ENCODE data around the gene ALG12. TPM values are rescaled to one million over a fixed set of nuclear protein-coding genes. Genes with fewer than 3 reads are reported as not detected.

ALG12 gene
- total RNA-seq, 1 experiment from 2014 or later, result 16.6 TPM

DNA sequence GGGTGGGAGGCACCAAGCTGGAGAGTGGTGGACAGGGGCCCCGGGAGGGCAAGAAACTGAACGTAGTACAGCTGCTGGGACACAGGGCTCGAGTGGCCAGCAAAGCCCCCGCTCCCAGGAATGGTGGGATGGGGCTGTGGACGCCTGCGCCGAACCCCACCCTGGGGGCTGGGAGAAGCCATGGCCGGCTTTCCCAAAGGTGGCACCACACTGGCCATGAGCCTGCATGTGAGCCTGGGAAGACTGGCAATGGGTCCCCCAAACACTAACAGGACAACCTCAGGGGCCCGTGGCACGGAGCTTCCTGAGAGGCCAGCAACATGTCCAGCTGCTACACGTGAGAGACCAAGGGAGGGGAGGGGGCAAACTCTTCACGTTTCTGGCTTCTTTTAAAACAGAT, 4.0 kb downstream of the ALG12 start:
- Histone ChIP-seq H3K9me2 (ENCODE audit: insufficient read depth) (no peaks in the 10 kb centered on the region), H2AFZ (ENCODE audit: low read depth, low read length, poor library complexity, severe bottlenecking) (no peak overlapping the region), H3K27ac (ENCODE audit: low read depth, low read length) (no peak overlapping the region), H3K36me3 (ENCODE audit: control insufficient read depth in 1 of 2, insufficient read depth in 2 of 2, low read length in 2 of 2) (no peaks in the 10 kb centered on the region), H3K4me1 (ENCODE audit: control insufficient read depth in 1 of 2, insufficient read depth in 2 of 2, low read length in 2 of 2) (peaks cover 6 to 12% of the 10 kb centered on the region in 2 experiments; a peak in 3 of 4 replicates), H3K4me3 (replicated peaks in 1 of 2; ENCODE audit: low read depth in 1 of 2, low read length in 2 of 2) (no peak overlapping the region), H3K4me2 (ENCODE audit: low read length) (no peak overlapping the region), H3K9me3 (ENCODE audit: control insufficient read depth in 1 of 2, insufficient read depth in 1 of 2, low read depth in 1 of 2, low read length in 2 of 2) (no peaks in the 10 kb centered on the region), H4K20me1 (ENCODE audit: insufficient read depth) (no peaks in the 10 kb centered on the region), H3K9ac (ENCODE audit: low read length) (no peak overlapping the region), H3K27me3 (ENCODE audit: insufficient read depth, low read length) (no peaks in the 10 kb centered on the region), H3K79me2 (ENCODE audit: insufficient read depth, low read length) (peaks cover 14% of the 10 kb centered on the region; the same call in 1 of the 2 replicates)
- CTCF ChIA-PET, result no interaction called here
- no peak for ATAC-seq
- intact Hi-C loops (cut with micrococcal nuclease), result no loop called here
- RAD21 ChIA-PET (ENCODE audit: low non-redundant PET in 1 of 2, low total read pairs in 2 of 2, uncharacterized antibody in 2 of 2, unreplicated experiment in 2 of 2), result no interaction called here
- BruUV-seq (replicated peaks), result no TSS peak
- TF ChIP-seq SRF (IDR thresholded peaks at IDR 0.05; ENCODE audit: low read depth), result no peak
- no peak for TF ChIP-seq ELF1 (IDR thresholded peaks at IDR 0.05; ENCODE audit: borderline replicate concordance, low read depth)
- TF ChIP-seq FOSL1 (IDR thresholded peaks at IDR 0.05; ENCODE audit: low read depth), result no peak
- TF ChIP-seq JUND (IDR thresholded peaks at IDR 0.05), result no peak
- no peak for TF ChIP-seq ZNF274 (IDR thresholded peaks at IDR 0.05; ENCODE audit: low read depth, low read length)
- TF ChIP-seq, protein P1, sequence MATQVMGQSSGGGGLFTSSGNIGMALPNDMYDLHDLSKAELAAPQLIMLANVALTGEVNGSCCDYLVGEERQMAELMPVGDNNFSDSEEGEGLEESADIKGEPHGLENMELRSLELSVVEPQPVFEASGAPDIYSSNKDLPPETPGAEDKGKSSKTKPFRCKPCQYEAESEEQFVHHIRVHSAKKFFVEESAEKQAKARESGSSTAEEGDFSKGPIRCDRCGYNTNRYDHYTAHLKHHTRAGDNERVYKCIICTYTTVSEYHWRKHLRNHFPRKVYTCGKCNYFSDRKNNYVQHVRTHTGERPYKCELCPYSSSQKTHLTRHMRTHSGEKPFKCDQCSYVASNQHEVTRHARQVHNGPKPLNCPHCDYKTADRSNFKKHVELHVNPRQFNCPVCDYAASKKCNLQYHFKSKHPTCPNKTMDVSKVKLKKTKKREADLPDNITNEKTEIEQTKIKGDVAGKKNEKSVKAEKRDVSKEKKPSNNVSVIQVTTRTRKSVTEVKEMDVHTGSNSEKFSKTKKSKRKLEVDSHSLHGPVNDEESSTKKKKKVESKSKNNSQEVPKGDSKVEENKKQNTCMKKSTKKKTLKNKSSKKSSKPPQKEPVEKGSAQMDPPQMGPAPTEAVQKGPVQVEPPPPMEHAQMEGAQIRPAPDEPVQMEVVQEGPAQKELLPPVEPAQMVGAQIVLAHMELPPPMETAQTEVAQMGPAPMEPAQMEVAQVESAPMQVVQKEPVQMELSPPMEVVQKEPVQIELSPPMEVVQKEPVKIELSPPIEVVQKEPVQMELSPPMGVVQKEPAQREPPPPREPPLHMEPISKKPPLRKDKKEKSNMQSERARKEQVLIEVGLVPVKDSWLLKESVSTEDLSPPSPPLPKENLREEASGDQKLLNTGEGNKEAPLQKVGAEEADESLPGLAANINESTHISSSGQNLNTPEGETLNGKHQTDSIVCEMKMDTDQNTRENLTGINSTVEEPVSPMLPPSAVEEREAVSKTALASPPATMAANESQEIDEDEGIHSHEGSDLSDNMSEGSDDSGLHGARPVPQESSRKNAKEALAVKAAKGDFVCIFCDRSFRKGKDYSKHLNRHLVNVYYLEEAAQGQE (IDR thresholded peaks at IDR 0.05; ENCODE audit: low read depth), result no peak
- no peak for TF ChIP-seq SIN3A (IDR thresholded peaks at IDR 0.05; ENCODE audit: low read depth)
- TF ChIP-seq, protein P2, sequence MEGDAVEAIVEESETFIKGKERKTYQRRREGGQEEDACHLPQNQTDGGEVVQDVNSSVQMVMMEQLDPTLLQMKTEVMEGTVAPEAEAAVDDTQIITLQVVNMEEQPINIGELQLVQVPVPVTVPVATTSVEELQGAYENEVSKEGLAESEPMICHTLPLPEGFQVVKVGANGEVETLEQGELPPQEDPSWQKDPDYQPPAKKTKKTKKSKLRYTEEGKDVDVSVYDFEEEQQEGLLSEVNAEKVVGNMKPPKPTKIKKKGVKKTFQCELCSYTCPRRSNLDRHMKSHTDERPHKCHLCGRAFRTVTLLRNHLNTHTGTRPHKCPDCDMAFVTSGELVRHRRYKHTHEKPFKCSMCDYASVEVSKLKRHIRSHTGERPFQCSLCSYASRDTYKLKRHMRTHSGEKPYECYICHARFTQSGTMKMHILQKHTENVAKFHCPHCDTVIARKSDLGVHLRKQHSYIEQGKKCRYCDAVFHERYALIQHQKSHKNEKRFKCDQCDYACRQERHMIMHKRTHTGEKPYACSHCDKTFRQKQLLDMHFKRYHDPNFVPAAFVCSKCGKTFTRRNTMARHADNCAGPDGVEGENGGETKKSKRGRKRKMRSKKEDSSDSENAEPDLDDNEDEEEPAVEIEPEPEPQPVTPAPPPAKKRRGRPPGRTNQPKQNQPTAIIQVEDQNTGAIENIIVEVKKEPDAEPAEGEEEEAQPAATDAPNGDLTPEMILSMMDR (IDR thresholded peaks at IDR 0.05 in 2 of 3, conservative IDR thresholded peaks at IDR 0.05 in 1 of 3; ENCODE audit: borderline replicate concordance in 1 of 3, insufficient read depth in 1 of 3, low read depth in 2 of 3, low read length in 2 of 3), result no peak
- no peak for TF ChIP-seq POLR2AphosphoS5 (IDR thresholded peaks at IDR 0.05; ENCODE audit: low read depth, low read length)
- TF ChIP-seq SP1 (IDR thresholded peaks at IDR 0.05; ENCODE audit: low read depth), result no peak
- TF ChIP-seq YY1 (IDR thresholded peaks at IDR 0.05; ENCODE audit: extremely low read depth, insufficient replicate concordance, low read depth, low read length), result no peak
- TF ChIP-seq, protein P3, sequence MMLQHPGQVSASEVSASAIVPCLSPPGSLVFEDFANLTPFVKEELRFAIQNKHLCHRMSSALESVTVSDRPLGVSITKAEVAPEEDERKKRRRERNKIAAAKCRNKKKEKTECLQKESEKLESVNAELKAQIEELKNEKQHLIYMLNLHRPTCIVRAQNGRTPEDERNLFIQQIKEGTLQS (IDR thresholded peaks at IDR 0.05), result no peak
- TF ChIP-seq EZH2 (IDR thresholded peaks at IDR 0.05), result no peak
- no peak for TF ChIP-seq CEBPB (IDR thresholded peaks at IDR 0.05; ENCODE audit: low read depth)
- no peak for TF ChIP-seq RAD21 (IDR thresholded peaks at IDR 0.05; ENCODE audit: low read depth)
- no peak for TF ChIP-seq POLR2A (IDR thresholded peaks at IDR 0.05; ENCODE audit: borderline replicate concordance, extremely low read depth, insufficient read depth, insufficient read length)
- TF ChIP-seq EZH2phosphoT487 (IDR thresholded peaks at IDR 0.05; ENCODE audit: borderline replicate concordance), result no peak
- no peak for TF ChIP-seq EGR1 (IDR thresholded peaks at IDR 0.05; ENCODE audit: low read depth)
- TF ChIP-seq CBX3 (IDR thresholded peaks at IDR 0.05; ENCODE audit: low read depth), result no peak
- TF ChIP-seq TCF7L2 (IDR thresholded peaks at IDR 0.05; ENCODE audit: borderline replicate concordance, extremely low read depth, insufficient read depth, insufficient read length), result no peak
- POLR2A ChIA-PET, result no interaction called here
- no peak for DNase-seq (ENCODE audit: low read depth, low spot score)
